ENCODE data around the gene IQCH. TPM values are rescaled to one million over a fixed set of nuclear protein-coding genes. Genes with fewer than 3 reads are reported as not detected.
"Not testable (repeated sequence)": the region's sequence is repeated elsewhere in the genome, so short reads cannot be mapped to it uniquely, and the experiment has no call there.

IQCH gene
- total RNA-seq, 1 donor from 2014 or later, result 5.2 TPM

- Mint-ChIP-seq H3K4me1 (ENCODE audit: low read depth) (peaks cover 17% of the 10 kb centered on the region), H3K36me3 (ENCODE audit: insufficient read depth) (no peaks in the 10 kb centered on the region), H3K27me3 (no peaks in the 10 kb centered on the region), H3K27ac (peak overlapping the region; percentile 97), H3K9me3 (ENCODE audit: low read depth) (no peaks in the 10 kb centered on the region), H3K4me3 (ENCODE audit: low read depth) (peak overlapping the region; percentile 94)
- no peak for DNase-seq (ENCODE audit: low spot score, unreplicated experiment)
- TF ChIP-seq CTCF (IDR thresholded peaks at IDR 0.05; ENCODE audit: unreplicated experiment), result no peak
These were observed 893 bp upstream of the IQCH start for GRCh38 chr15:67253549-67254237.

- peaks cover 19% of the 10 kb centered on the region for H3K4me1 Mint-ChIP-seq (ENCODE audit: low read depth)
- no peak for DNase-seq (ENCODE audit: low spot score, unreplicated experiment)
- no peaks in the 10 kb centered on the region for H3K9me3 Mint-ChIP-seq (ENCODE audit: low read depth)
- H3K27ac Mint-ChIP-seq, result no peak overlapping the region
- H3K36me3 Mint-ChIP-seq (ENCODE audit: insufficient read depth), result no peaks in the 10 kb centered on the region
- peak overlapping the region; percentile 65 for H3K4me3 Mint-ChIP-seq (ENCODE audit: low read depth)
- no peaks in the 10 kb centered on the region for H3K27me3 Mint-ChIP-seq
- no peak for TF ChIP-seq CTCF (IDR thresholded peaks at IDR 0.05; ENCODE audit: unreplicated experiment)
These were observed 1.5 kb downstream of the IQCH start for GRCh38 chr15:67256051-67256450.

GRCh38 chr15:67258412-67258811 lies 3.8 kb downstream of the IQCH start:
- not testable (repeated sequence) for H3K9me3 Mint-ChIP-seq (ENCODE audit: low read depth)

GRCh38 chr15:67259379-67259778 lies 4.8 kb downstream of the IQCH start:
- no peaks in the 10 kb centered on the region for H3K27me3 Mint-ChIP-seq
- no peaks in the 10 kb centered on the region for H3K9me3 Mint-ChIP-seq (ENCODE audit: low read depth)
- H3K4me3 Mint-ChIP-seq (ENCODE audit: low read depth), result no peak overlapping the region
- H3K27ac Mint-ChIP-seq, result no peak overlapping the region
- no peak for TF ChIP-seq CTCF (IDR thresholded peaks at IDR 0.05; ENCODE audit: unreplicated experiment)
- no peaks in the 10 kb centered on the region for H3K36me3 Mint-ChIP-seq (ENCODE audit: insufficient read depth)
- peaks cover 14% of the 10 kb centered on the region for H3K4me1 Mint-ChIP-seq (ENCODE audit: low read depth)
- DNase-seq (ENCODE audit: low spot score, unreplicated experiment), result no peak

More at GRCh38 chr15:67258412-67258811, 3.8 kb downstream of the IQCH start:
- H3K27ac Mint-ChIP-seq; H3K36me3 Mint-ChIP-seq (ENCODE audit: insufficient read depth); H3K27me3 Mint-ChIP-seq; H3K4me3 Mint-ChIP-seq (ENCODE audit: low read depth); DNase-seq (ENCODE audit: low spot score, unreplicated experiment): not testable (repeated sequence)
- H3K4me1 Mint-ChIP-seq (ENCODE audit: low read depth), result peaks cover 15% of the 10 kb centered on the region

GRCh38 chr15:67259806-67260205 lies 5.2 kb downstream of the IQCH start:
- Mint-ChIP-seq H3K27ac (no peak overlapping the region), H3K9me3 (ENCODE audit: low read depth) (no peaks in the 10 kb centered on the region), H3K4me3 (ENCODE audit: low read depth) (no peak overlapping the region), H3K27me3 (no peaks in the 10 kb centered on the region), H3K4me1 (ENCODE audit: low read depth) (peaks cover 12% of the 10 kb centered on the region), H3K36me3 (ENCODE audit: insufficient read depth) (no peaks in the 10 kb centered on the region)
- no peak for TF ChIP-seq CTCF (IDR thresholded peaks at IDR 0.05; ENCODE audit: unreplicated experiment)
- no peak for DNase-seq (ENCODE audit: low spot score, unreplicated experiment)

- Mint-ChIP-seq H3K4me1 (ENCODE audit: low read depth) (peaks cover 12% of the 10 kb centered on the region), H3K27me3 (no peaks in the 10 kb centered on the region), H3K36me3 (ENCODE audit: insufficient read depth) (no peaks in the 10 kb centered on the region), H3K27ac (peak overlapping the region; percentile 68), H3K4me3 (ENCODE audit: low read depth) (no peak overlapping the region), H3K9me3 (ENCODE audit: low read depth) (peaks cover 3% of the 10 kb centered on the region)
- no peak for DNase-seq (ENCODE audit: low spot score, unreplicated experiment)
- TF ChIP-seq CTCF (IDR thresholded peaks at IDR 0.05; ENCODE audit: unreplicated experiment), result no peak
These were observed 12.3 kb downstream of the IQCH start for GRCh38 chr15:67266870-67267269.
